Activated CD8-positive, alpha-beta memory T cell treated with anti-CD3 and anti-CD28 coated beads, Interleukin-2, amount 10 ng/mL, durations not matched to agents 7 days and 5 days (primary cell): Measurements from ENCODE around the gene S1PR4. TPM values are rescaled to one million over a fixed set of nuclear protein-coding genes. Genes with fewer than 3 reads are reported as not detected.
"Not testable (repeated sequence)": the region's sequence is repeated elsewhere in the genome, so short reads cannot be mapped to it uniquely, and the experiment has no call there.

Experiments
- ATAC-seq: fragments of 150-1000 bp; cut with Tn5 transposase; one replicate; pipeline ENCODE4 v1.10.0; 2021; ENCODE audit warnings: moderate library complexity
- CTCF ChIA-PET: fragments of 350-600 bp; sonication (Branson Sonifier 250); formaldehyde crosslinking; loops from one replicate; lab custom pipeline; 2021; ENCODE audit warnings: antibody characterized with exemption; lab: Charles Lee
- DNase-seq: peaks from one replicate; pipeline ENCODE4 v3.0.0-alpha.2; 2020
- H3K27ac Mint-ChIP-seq: one replicate; pipeline ENCODE4 v1.8.0; 2021; ENCODE audit warnings: mild to moderate bottlenecking, mixed read lengths
- H3K27me3 Mint-ChIP-seq: one replicate; pipeline ENCODE4 v1.8.0; 2021; ENCODE audit warnings: mixed read lengths
- H3K36me3 Mint-ChIP-seq: one replicate; pipeline ENCODE4 v1.8.0; 2021; ENCODE audit warnings: mild to moderate bottlenecking, mixed read lengths
- H3K4me1 Mint-ChIP-seq: one replicate; pipeline ENCODE4 v1.8.0; 2021; ENCODE audit warnings: mixed read lengths
- H3K4me3 Mint-ChIP-seq: one replicate; pipeline ENCODE4 v1.8.0; 2021; ENCODE audit warnings: mild to moderate bottlenecking, moderate library complexity, mixed read lengths
- H3K9me3 Mint-ChIP-seq: one replicate; pipeline ENCODE4 v1.8.0; 2022; ENCODE audit warnings: low read depth, mixed read lengths
- total RNA-seq, 2 experiments: library from RNA; stranded (reverse); gene quantifications; one replicate each; pipeline ENCODE4 v1.2.3, GENCODE V29; 2021

Gene S1PR4
- total RNA-seq, 2 experiments from 2014 or later, result 122 to 155 TPM

- H3K36me3 Mint-ChIP-seq, result peaks cover 21% of the 10 kb centered on the region
- CTCF ChIA-PET, result interaction anchor here (0.7 to 10.7 kb wide), 16 partner anchors 8 to 194 kb away, joined by 3 to 100 read pairs (median 5); partner anchors contain the start of genes GNA15 and S1PR4
- no peaks in the 10 kb centered on the region for H3K9me3 Mint-ChIP-seq
- DNase-seq (no peak), ATAC-seq (no peak)
- peaks cover 32% of the 10 kb centered on the region for H3K4me1 Mint-ChIP-seq
- H3K4me3 Mint-ChIP-seq, result no peak overlapping the region
- H3K27me3 Mint-ChIP-seq, result no peaks in the 10 kb centered on the region
- H3K27ac Mint-ChIP-seq, result no peak overlapping the region
Observed at GRCh38 chr19:3145909-3146676, 32.5 kb upstream of the S1PR4 start.

DNA sequence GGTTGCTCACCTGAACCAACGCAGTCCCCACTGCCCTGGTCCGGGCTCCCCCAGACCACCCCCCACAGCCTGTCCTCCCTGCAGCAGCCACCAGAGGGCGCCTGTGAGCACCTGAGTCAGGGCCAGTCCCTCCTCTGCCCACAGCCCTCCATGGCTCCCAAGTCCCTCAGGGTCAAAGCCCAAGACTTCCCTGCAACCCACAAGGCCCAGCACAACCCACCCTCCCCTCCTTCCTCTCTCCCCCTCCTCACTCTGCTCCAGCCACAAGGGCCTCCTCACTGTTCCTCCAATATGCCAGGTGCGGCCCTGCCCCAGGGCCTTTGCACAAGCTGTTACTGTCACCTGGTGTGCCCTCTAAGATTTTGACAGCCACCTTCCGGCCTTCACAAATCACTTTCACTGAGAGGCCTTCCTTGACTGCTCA is 31.9 kb upstream of the S1PR4 start:
- DNase-seq (peak; percentile 68), ATAC-seq (peak; percentile 69)
- no peak overlapping the region for H3K4me3 Mint-ChIP-seq
- no peaks in the 10 kb centered on the region for H3K27me3 Mint-ChIP-seq
- peaks cover 26% of the 10 kb centered on the region for H3K4me1 Mint-ChIP-seq
- CTCF ChIA-PET, result interaction anchor here (0.7 to 10.7 kb wide), 15 partner anchors 9 to 195 kb away, joined by 3 to 100 read pairs (median 5); partner anchors contain the start of genes GNA15 and S1PR4
- H3K27ac Mint-ChIP-seq, result peak overlapping the region; percentile 43
- H3K9me3 Mint-ChIP-seq, result no peaks in the 10 kb centered on the region
- peaks cover 21% of the 10 kb centered on the region for H3K36me3 Mint-ChIP-seq

GRCh38 chr19:3148503-3148902 is 30.1 kb upstream of the S1PR4 start:
- peaks cover 15% of the 10 kb centered on the region for H3K4me1 Mint-ChIP-seq
- CTCF ChIA-PET, result no interaction called here
- DNase-seq, result no peak
- no peak overlapping the region for H3K27ac Mint-ChIP-seq
- H3K9me3 Mint-ChIP-seq, result no peaks in the 10 kb centered on the region
- ATAC-seq, result no peak
- H3K4me3 Mint-ChIP-seq, result no peak overlapping the region
- H3K36me3 Mint-ChIP-seq, result peaks cover 21% of the 10 kb centered on the region
- no peaks in the 10 kb centered on the region for H3K27me3 Mint-ChIP-seq

DNA sequence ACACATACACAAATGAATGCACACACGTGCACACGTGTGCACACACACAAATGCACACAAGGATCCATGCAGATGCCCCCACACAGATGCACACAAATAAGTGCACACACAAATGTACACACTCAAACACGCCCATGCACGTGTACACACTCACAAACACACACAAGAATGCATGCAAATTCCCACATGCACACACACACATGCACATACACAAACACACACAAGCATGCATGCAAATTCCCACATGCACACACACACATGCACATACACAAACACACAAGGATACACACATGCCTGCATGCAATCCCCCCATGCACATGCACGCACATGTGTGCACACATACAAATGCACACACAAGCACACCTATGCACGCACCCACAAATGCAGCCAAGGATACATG is 29.5 kb upstream of the S1PR4 start:
- ATAC-seq (no peak), DNase-seq (no peak)
- H3K4me3 Mint-ChIP-seq, result no peak overlapping the region
- H3K4me1 Mint-ChIP-seq, result peaks cover 15% of the 10 kb centered on the region
- peaks cover 21% of the 10 kb centered on the region for H3K36me3 Mint-ChIP-seq
- CTCF ChIA-PET, result interaction anchor here (1.0 kb wide), 1 partner anchor 19 kb away, joined by 3 read pairs; no protein-coding TSS in a partner anchor
- H3K27me3 Mint-ChIP-seq, result no peaks in the 10 kb centered on the region
- no peaks in the 10 kb centered on the region for H3K9me3 Mint-ChIP-seq
- no peak overlapping the region for H3K27ac Mint-ChIP-seq

- DNase-seq (no peak), ATAC-seq (no peak)
- Mint-ChIP-seq H3K36me3 (peaks cover 21% of the 10 kb centered on the region), H3K27ac (no peak overlapping the region), H3K4me1 (peaks cover 15% of the 10 kb centered on the region), H3K4me3 (no peak overlapping the region), H3K27me3 (no peaks in the 10 kb centered on the region), H3K9me3 (no peaks in the 10 kb centered on the region)
- CTCF ChIA-PET, result interaction anchor here (1.0 kb wide), 1 partner anchor 20 kb away, joined by 3 read pairs; no protein-coding TSS in a partner anchor
Observed at GRCh38 chr19:3149526-3150505, 28.8 kb upstream of the S1PR4 start.

DNA sequence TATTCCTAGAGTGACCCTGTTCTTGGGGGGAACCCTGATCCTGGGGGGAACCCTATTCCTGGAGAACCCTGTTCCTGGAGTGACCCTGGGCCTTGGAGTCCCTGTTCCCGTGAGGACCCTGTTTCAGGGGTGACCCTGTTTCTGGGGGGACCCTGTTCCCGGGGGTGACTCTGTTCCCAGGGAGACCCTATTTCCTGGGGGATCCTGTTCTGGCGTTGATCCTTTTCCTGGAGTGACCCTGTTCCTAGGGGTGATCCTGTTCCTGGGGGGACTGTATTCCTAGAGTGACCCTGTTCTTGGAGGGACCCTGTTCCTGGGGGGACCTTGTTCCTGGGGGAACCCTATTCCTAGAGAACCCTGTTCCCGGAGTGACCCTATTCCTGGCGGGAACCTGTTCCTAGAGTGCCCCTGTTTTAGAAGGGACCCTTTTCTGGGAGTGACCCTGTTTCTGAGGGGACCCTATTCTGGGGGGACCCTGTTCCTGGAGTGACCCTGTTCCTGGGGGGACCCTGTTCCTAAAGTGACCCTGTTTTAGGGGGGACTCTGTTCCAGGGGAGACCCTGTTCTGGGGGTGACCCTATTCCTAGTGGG is 27.7 kb upstream of the S1PR4 start:
- Mint-ChIP-seq H3K4me1 (peaks cover 12% of the 10 kb centered on the region), H3K4me3 (no peak overlapping the region), H3K36me3 (peaks cover 25% of the 10 kb centered on the region), H3K27ac (no peak overlapping the region), H3K9me3 (peaks cover 1% of the 10 kb centered on the region), H3K27me3 (no peaks in the 10 kb centered on the region)
- CTCF ChIA-PET, result interaction anchor here (0.9 to 2.3 kb wide), 6 partner anchors 13 to 200 kb away, joined by 3 to 11 read pairs (median 4); no protein-coding TSS in a partner anchor
- DNase-seq (no peak), ATAC-seq (no peak)

DNA sequence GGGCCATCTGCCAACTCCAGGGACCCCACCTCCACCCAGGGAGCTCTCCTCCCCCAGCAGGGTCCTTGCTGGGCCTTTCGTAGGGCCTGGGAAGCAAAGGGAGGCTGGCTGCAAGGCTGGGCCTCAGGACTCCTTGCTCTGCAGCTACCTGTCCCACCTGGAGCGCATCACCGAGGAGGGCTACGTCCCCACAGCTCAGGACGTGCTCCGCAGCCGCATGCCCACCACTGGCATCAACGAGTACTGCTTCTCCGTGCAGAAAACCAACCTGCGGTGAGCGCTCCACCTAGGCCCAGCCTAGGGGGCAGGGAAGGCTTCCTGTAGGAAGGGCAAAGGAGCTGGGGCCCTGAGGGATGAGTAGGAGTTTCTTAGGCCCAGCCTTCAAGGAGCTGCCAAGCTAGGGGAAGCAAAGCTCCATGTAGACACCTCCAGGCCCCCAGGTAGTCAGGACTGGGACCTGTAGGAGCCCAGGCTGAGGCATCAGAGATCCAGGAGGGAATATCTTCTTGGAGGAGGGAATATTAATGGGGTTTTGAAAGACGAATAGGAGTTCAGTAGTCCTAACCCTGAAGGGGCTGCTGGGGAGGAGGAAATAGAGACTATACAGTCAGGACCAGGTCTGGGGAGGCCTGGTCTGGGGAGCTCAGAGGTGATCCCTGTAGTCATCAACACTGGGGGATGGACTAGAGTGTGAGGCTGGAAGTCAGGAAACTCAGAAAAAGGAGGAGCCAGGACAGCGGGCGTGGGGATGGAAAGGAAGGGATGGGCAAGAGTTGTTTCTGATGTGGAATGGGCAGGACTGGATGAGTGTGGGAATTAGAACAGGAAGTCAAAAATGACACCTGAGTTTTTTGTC is 26.8 kb upstream of the S1PR4 start:
- DNase-seq (no peak), ATAC-seq (no peak)
- peaks cover 7% of the 10 kb centered on the region for H3K4me1 Mint-ChIP-seq
- peaks cover 31% of the 10 kb centered on the region for H3K36me3 Mint-ChIP-seq
- no peak overlapping the region for H3K27ac Mint-ChIP-seq
- no peaks in the 10 kb centered on the region for H3K27me3 Mint-ChIP-seq
- no peak overlapping the region for H3K4me3 Mint-ChIP-seq
- H3K9me3 Mint-ChIP-seq, result peaks cover 5% of the 10 kb centered on the region
- CTCF ChIA-PET, result interaction anchor here (0.9 to 2.3 kb wide), 9 partner anchors 10 to 201 kb away, joined by 3 to 11 read pairs (median 4); no protein-coding TSS in a partner anchor

GRCh38 chr19:3152419-3152780 is 26.2 kb upstream of the S1PR4 start:
- H3K27ac Mint-ChIP-seq, result no peak overlapping the region
- DNase-seq, result no peak
- H3K4me1 Mint-ChIP-seq, result peaks cover 9% of the 10 kb centered on the region
- no peaks in the 10 kb centered on the region for H3K27me3 Mint-ChIP-seq
- peaks cover 5% of the 10 kb centered on the region for H3K9me3 Mint-ChIP-seq
- H3K4me3 Mint-ChIP-seq, result no peak overlapping the region
- peaks cover 35% of the 10 kb centered on the region for H3K36me3 Mint-ChIP-seq
- CTCF ChIA-PET, result interaction anchor here (0.6 to 2.3 kb wide), 7 partner anchors 11 to 190 kb away, joined by 3 to 11 read pairs (median 4); no protein-coding TSS in a partner anchor
- no peak for ATAC-seq

DNA sequence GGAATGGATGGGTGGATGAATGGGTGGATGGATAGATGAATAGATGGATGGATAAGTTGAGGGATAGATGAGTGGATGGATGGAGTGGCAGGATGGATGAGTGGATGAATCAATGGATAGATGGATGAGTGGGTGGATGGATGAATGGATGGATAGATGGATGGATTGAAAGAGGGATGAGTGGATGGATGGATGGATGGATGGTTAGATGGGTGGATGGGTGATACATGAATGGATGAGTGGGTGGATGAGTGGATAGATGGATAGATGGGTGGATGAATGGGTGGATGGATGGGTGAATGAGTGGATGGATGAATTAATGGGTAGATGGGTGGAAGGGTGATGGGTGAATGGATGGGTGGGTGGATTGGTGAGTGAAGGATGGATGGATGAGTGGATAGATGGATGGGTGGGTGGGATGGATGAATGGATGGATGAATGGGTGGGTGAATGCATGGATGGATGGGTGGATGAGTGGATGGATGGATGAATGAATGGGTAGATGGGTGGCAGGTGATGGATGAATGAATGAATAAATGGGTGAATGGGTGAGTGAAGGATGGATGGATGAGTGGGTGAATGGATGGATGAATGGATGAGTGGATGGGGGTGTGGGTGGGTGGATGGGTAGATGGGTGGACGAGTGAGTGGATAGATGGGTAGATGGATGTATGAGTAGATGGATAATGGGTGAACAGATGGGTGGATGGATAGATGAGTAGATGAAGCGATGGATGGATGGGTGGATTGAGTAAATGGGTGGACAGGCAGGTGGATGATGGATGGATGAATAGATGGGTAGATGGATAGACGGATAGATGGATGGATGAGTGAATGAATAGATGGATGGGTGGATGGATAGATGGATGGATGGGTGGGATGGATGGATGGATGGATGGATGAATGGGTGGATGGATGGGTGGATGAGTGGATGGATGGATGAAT is 25.0 kb upstream of the S1PR4 start:
- H3K36me3 Mint-ChIP-seq, result peaks cover 47% of the 10 kb centered on the region
- ATAC-seq (no peak), DNase-seq (no peak)
- H3K4me3 Mint-ChIP-seq, result no peak overlapping the region
- CTCF ChIA-PET, result interaction anchor here (0.7 to 1.0 kb wide), 2 partner anchors 10 to 49 kb away, joined by 3 to 5 read pairs; no protein-coding TSS in a partner anchor
- H3K4me1 Mint-ChIP-seq, result peaks cover 12% of the 10 kb centered on the region
- peaks cover 5% of the 10 kb centered on the region for H3K9me3 Mint-ChIP-seq
- H3K27me3 Mint-ChIP-seq, result no peaks in the 10 kb centered on the region
- no peak overlapping the region for H3K27ac Mint-ChIP-seq

- DNase-seq, H3K4me1 Mint-ChIP-seq, ATAC-seq, H3K9me3 Mint-ChIP-seq, H3K4me3 Mint-ChIP-seq, H3K27ac Mint-ChIP-seq, H3K27me3 Mint-ChIP-seq: not testable (repeated sequence)
- peaks cover 42% of the 10 kb centered on the region for H3K36me3 Mint-ChIP-seq
- CTCF ChIA-PET, result interaction anchor here (0.5 kb wide), 1 partner anchor 204 kb away, joined by 3 read pairs; no protein-coding TSS in a partner anchor
Observed at GRCh38 chr19:3154447-3154846, 24.1 kb upstream of the S1PR4 start.
